GM18526 (cell line): ENCODE results near the gene SLC35F6.

Experiments
- POLR2A ChIP-seq: IDR thresholded peaks from 3 replicates; pipeline ENCODE4 v1.6.1; 2011; ENCODE audit not compliant: insufficient read length; ENCODE audit errors: extremely low read depth

The SLC35F6 gene

GRCh38 chr2:26744953-26745352 lies 19.1 kb upstream of the SLC35F6 start:
- no peak for TF ChIP-seq POLR2A

DNA sequence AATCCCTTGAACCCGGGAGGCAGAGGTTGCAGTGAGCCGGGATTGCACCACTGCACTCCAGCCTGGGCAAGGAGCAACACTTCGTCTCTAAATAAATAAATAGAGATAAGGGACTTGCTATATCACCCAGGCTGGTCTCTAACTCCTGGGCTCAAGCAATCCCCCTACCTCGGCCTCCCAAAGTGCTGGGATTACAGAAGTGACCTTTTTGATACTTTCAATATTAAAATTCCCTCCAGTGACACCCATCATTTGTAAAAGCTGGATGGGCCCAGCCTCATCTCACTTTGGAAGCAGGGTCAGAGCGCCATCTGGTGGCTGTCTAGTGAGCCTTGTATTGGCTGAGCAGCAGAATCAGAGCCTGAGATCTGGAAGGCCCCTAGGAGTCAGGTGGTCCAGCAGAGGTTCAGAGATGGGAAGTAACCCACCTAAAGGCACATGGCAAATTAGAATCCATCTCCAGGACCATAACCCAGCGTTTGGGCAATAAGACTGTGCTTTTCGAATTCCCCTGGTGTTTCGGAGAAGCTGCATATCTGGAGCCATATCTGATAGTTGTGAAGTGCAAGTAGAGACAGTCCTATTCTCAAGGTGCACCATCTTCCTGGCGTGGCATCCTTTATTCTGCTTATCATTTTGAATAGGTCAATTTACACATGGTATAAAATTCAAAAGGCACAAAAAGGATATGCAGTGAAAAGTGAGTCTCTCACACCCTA lies 18.3 kb upstream of the SLC35F6 start:
- no peak for TF ChIP-seq POLR2A

- no peak for TF ChIP-seq POLR2A
Measured at GRCh38 chr2:26746934-26747333, 17.1 kb upstream of the SLC35F6 start.

- TF ChIP-seq POLR2A, result no peak
Measured at GRCh38 chr2:26752656-26753055, 11.4 kb upstream of the SLC35F6 start.

DNA sequence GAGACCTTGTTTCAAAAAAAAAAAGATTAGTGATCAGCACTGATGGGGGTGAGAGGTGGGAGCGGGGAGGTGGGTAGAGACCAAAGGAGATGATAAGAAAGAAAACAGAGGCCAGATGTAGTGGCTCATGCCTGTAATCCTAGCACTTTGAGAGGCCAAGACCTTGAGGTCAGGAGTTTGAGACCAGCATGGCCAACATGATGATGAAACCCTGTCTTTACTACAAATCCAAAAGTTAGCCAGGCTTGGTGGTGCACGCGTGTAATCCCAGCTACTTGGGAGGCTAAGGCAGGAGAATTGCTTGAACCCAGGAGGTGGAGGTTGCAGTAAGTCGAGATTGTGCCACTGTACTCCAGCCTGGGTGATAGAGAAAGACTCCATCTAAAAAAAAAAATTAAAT lies 9.5 kb upstream of the SLC35F6 start:
- TF ChIP-seq POLR2A, result no peak

GRCh38 chr2:26754972-26755670 lies 9.0 kb upstream of the SLC35F6 start:
- no peak for TF ChIP-seq POLR2A

- TF ChIP-seq POLR2A, result no peak
Measured at GRCh38 chr2:26756337-26756736, 7.7 kb upstream of the SLC35F6 start.

DNA sequence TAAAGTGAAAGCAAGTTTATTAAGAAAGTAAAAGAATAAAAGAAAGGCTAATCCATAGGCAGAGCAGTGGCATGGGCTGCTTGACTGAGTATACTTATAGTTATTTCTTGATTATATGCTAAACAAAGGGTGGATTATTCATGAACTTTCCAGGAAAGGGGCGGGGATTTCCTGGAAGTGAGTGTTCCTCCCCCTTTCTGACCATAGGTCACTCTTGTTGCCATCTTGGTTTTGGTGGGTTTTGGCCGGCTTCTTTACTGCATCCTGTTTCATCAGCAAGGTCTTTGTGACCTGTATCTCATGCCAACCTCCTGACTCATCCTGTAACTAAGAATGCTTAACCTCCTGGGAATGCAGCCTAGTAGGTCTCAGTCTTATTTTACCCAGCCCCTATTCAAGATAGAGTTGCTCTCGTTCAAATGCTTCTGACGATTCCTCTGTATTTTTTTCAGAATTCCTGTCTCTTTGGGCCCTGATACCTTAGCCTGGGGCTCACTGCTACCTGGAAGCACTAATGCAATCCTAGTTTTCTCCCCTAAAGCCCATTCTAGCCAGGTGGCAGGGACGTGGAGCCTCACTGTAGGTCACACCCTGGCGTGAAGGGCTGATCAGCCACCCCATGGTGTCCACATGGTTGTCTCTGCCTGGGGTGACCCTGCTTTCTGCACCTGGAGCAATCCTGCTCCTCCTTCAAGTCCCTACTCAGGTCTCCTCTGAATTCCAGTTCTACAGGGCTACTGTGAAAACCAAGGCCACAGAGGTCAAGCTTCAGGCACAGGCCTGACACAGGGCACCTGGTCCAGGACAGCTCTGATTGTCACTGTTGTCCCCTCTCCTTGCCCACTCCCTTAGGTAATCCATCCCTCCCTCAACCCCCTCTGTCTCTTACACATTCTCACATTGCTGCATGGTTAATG lies 6.0 kb upstream of the SLC35F6 start:
- no peak for TF ChIP-seq POLR2A

GRCh38 chr2:26758790-26759321 lies 5.2 kb upstream of the SLC35F6 start:
- TF ChIP-seq POLR2A, result no peak

DNA sequence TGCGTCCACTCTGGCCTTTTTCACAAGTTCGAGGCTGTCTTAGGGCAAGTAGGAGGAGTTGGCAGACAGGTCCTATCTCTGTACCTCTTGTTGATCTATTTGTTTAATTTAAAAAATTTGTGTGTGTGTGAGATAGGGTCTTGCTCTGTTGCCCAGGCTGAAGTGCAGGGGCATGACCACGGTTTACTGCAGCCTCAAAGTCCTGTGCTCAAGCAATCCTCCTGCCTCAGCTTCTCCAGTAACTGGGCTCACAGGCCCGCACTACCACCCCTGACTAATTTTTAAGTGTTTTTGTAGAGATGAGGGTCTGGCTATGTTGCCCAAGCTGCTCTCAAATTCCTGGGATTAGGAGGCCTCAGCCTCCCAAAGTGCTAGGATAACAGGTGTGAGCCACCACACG lies 4.2 kb upstream of the SLC35F6 start:
- no peak for TF ChIP-seq POLR2A

GRCh38 chr2:26763019-26763418 lies 1.1 kb upstream of the SLC35F6 start:
- no peak for TF ChIP-seq POLR2A

DNA sequence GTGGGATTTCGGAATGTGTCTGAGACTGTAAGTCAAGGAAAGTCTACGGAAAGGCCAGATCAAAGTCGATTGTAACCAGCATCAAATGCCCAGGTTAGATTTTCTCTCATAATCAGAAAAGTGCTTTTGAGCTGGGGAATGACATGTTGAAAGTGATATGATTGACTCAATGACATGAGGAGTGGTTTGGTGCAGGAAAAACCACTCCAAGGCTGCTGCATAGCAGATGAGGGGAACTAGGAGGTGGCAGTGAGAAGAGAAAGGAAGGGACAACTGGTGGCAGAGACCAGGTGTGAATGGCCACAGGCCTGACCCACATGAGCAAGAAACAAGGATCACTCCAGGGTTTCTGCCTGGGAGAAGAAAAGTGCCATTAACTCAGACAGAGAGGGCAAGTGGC lies 822 bp downstream of the SLC35F6 start:
- no peak for TF ChIP-seq POLR2A

DNA sequence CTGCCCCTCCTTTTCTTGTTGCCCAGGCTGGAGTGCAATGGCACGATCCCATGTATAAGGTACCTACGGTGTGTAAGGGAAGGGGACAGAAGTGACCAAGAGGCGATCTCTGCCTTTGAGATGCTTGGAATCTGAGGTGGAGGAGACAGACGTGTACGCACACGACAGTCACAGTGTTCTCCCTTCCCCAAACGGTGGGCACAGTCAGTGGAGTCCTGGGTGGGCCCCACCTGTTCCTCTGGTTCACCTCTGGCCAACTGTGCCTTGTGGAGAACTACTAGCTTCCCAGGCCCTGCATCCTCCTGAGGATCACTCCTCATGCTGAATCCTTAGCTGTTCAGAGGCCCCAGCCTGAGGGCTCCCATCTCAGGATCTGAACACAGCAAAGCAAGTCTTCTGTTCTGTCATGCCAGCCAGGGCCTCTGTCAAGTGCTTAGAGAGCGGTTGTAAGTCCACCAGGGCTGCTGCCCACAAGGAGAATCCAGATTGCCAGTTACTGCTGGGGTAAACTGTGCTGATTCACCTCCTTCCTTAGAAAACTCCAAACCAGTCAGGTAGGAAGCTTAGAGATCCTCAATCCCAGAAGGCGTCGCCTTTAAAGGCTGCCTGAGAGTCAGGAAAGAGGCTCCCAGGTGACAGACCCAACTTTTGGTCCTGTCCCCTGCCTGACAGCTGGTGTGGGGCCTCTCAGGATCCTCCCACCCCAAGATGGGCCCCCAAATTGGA lies 1.6 kb downstream of the SLC35F6 start:
- TF ChIP-seq POLR2A, result no peak

DNA sequence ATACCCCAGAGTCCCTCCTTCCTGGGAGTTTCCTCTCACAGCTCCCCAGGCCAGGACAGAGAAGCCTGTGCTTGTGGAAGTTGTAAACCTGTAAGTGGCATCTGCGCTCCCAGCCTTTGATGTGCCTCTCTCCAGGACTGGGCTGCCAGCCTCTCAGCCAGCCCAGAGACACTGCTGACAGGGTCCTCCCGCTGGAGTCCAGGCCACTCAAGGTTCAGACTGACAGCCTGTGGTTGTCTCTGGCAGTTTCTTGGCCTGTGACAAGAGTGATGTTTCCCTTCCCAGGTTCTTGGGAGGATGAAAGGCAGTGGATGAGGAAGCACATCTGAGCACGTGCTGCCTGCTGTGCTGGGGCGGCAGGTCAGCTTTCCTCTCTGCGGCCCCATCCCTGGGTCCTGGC lies 3.0 kb downstream of the SLC35F6 start:
- TF ChIP-seq POLR2A, result no peak
